Left ventricle myocardium superior (tissue), 1 donor: Measurements from ENCODE around the gene HGFAC. TPM values are rescaled to one million over a fixed set of nuclear protein-coding genes. Genes with fewer than 3 reads are reported as not detected.

Source experiments
- ATAC-seq: fragments of 200-7000 bp; cut with Tn5 transposase; one replicate; pipeline ENCODE4 v1.9.1; 2020; ENCODE audit warnings: mild to moderate bottlenecking, moderate library complexity
- DNase-seq: peaks from one replicate; pipeline ENCODE4 v3.0.0-alpha.2; 2020
- intact Hi-C: fragments of 100-400 bp; cut with micrococcal nuclease; formaldehyde crosslinking; loops from one replicate; pipeline ENCODE4 v1.11.0; 2022
- total RNA-seq: library from RNA; stranded (reverse); fragmentation: NEBNext Ultra II Directional; extraction: Animal tissue kit (Norgen Biotek cat#: 25700); gene quantifications from one replicate; pipeline ENCODE4 v1.2.1, GENCODE V29; 2021
- donor health status: DM: no; HTN: yes; CAD: no; lungs with severe emphysema.

The HGFAC gene
- total RNA-seq, 1 donor from 2014 or later, result 0.67 TPM

GRCh38 chr4:3466691-3467600 lies 25.2 kb downstream of the HGFAC start:
- DNase-seq, result peak; percentile 37

GRCh38 chr4:3467601-3468031 lies 25.8 kb downstream of the HGFAC start:
- ATAC-seq (no peak), DNase-seq (peak; percentile 23)

More at GRCh38 chr4:3466691-3467600, 25.2 kb downstream of the HGFAC start:
- intact Hi-C loops, result no loop called here
- peak; percentile 38 for ATAC-seq

GRCh38 chr4:3468154-3468553 lies 26.4 kb downstream of the HGFAC start:
- intact Hi-C loops, result no loop called here
- ATAC-seq (no peak), DNase-seq (peak; percentile 21)

More at GRCh38 chr4:3467601-3468031, 25.8 kb downstream of the HGFAC start:
- intact Hi-C loops, result no loop called here

GRCh38 chr4:3468804-3469203 lies 27.0 kb downstream of the HGFAC start:
- intact Hi-C loops, result no loop called here
- ATAC-seq, result no peak
- no peak for DNase-seq

- peak; percentile 66 for ATAC-seq
- peak; percentile 84 for DNase-seq
- intact Hi-C loops, result no loop called here
Measured at GRCh38 chr4:3469386-3470243, 27.8 kb downstream of the HGFAC start.

- DNase-seq (peak; percentile 30), ATAC-seq (no peak)
- intact Hi-C loops, result no loop called here
Measured at GRCh38 chr4:3470244-3471097, 28.7 kb downstream of the HGFAC start.

DNA sequence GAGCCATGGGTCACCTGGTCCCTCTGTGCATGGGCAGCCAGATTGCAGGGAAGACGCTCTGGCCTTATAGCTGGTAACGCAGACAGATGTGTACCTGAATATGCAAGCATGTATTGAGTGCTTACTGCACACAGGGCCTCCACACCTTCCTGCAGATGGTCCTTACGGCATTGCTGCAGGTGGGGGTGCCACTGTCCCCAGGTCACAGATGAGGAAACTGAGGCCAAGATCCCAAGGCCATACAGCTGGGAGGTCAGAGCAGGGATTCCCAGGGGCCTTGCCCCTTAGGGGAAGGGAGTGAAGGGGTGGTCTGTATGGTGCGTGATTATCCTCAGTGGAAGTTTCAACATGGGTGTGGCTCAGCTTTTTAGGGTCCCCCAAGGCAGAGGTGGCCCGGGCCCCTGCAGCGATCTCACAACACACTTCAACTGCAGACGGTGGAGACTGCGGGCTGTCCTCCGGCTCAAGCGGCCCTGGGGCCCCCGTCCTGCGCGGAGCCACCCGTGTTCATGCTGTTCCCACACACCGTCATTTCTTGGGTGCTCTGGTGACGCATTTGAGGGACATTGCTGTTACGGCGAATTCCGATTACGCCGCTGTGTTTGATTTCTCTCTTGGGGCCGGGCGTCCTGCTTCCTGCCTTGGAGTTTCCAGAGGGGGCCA lies 29.5 kb downstream of the HGFAC start:
- ATAC-seq, result no peak
- DNase-seq, result peak; percentile 22
- intact Hi-C loops, result no loop called here

GRCh38 chr4:3471886-3472285 lies 30.1 kb downstream of the HGFAC start:
- intact Hi-C loops, result no loop called here
- no peak for DNase-seq
- no peak for ATAC-seq

DNA sequence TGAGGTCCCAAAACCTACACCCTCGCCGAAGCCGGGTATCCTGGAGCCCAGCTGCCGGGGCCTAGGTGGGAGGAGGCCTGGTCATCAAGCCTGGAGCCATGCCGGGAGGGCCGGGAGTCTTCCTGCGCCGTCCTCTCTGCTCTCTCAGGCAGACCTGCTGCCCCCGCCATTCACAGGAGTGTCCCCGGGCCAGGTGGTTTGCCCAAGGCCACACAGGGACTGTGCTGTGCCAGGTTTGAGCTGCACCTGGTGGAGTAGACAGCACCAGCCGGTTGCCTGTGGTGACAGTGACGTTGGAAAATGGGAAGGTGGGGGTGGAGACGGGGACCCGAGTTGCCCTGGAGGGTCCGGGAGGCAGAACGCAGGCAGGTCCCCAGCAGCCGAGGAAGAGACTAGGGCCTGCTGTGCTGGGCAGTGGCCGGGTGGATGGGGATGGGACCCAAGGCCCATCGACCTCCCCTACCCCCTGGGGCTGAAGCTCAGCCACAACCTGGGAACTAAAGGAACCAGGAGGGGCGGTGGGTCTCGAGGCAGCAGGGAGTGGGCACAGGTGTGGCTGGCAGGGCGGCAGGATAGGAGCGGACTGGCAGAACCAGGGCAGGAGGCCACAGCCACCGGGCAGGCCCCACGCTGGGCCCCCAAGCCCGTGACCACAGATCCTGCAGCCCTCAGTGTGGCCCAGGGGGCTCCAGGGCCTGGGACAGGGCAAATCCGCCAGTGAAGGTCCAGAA lies 30.8 kb downstream of the HGFAC start:
- no peak for ATAC-seq
- peak; percentile 37 for DNase-seq
- intact Hi-C loops, result no loop called here

DNA sequence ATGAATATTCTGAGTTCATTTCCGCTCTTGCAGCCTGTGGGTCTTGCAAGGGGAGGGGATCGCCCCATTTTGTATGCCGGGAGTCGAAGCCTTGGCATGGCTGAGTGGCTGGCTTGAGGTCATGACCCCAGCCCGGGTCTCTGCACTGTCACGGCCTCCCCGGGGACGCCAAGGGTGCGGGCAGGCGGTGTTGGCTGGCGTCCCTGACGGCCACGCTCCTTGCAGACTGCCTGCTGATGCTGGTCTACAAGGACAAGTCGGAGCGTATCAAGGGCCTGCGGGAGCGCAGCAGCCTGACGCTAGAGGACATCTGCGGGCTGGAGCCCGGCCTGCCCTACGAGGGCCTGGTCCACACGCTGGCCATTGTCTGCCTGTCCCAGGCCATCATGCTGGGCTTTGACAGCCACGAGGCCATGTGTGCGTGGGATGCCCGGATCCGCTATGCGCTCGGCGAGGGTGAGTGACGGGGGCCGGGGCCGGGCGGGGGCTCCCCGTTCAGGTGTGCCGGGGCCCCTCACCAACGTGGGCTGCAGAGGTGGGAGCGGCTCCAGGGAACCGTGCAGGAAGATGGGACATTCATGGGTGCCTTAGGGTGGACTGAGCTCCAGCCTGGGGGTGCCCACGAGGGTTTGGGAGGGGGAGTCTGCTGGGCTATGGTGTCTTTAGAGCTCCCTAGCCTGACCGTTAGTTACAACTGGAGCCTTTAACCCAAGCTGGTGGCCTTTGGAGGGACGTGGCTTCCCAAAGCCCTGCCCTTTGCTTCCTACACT lies 31.6 kb downstream of the HGFAC start:
- intact Hi-C loops, result no loop called here
- ATAC-seq (peak; percentile 37), DNase-seq (peak; percentile 59)

- intact Hi-C loops, result no loop called here
- ATAC-seq (no peak), DNase-seq (peak; percentile 12)
Measured at GRCh38 chr4:3473996-3474765, 32.4 kb downstream of the HGFAC start.

GRCh38 chr4:3475041-3475712 lies 33.4 kb downstream of the HGFAC start:
- DNase-seq, result peak; percentile 28
- intact Hi-C loops, result no loop called here

GRCh38 chr4:3475713-3476260 lies 34.0 kb downstream of the HGFAC start:
- ATAC-seq (no peak), DNase-seq (peak; percentile 20)
- intact Hi-C loops, result no loop called here

More at GRCh38 chr4:3475041-3475712, 33.4 kb downstream of the HGFAC start:
- ATAC-seq, result no peak

DNA sequence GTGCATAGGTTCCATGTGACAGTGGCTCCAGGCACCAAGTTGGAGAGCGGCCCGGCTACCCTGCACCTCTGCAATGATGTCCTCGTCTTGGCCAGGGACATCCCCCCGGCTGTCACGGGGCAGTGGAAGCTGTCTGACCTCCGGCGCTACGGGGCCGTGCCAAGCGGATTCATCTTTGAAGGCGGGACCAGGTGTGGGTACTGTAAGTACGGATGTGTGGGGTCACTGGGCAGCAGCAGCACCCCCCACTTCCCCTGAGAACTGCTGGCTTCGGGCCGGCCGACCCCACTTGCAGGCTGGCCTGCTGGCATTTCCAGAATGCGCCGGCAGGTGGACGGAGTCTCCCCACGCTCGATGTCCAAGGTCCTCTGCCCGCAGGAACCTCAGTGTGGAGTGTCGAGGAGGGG lies 34.6 kb downstream of the HGFAC start:
- ATAC-seq (no peak), DNase-seq (peak; percentile 26)
- intact Hi-C loops, result no loop called here

DNA sequence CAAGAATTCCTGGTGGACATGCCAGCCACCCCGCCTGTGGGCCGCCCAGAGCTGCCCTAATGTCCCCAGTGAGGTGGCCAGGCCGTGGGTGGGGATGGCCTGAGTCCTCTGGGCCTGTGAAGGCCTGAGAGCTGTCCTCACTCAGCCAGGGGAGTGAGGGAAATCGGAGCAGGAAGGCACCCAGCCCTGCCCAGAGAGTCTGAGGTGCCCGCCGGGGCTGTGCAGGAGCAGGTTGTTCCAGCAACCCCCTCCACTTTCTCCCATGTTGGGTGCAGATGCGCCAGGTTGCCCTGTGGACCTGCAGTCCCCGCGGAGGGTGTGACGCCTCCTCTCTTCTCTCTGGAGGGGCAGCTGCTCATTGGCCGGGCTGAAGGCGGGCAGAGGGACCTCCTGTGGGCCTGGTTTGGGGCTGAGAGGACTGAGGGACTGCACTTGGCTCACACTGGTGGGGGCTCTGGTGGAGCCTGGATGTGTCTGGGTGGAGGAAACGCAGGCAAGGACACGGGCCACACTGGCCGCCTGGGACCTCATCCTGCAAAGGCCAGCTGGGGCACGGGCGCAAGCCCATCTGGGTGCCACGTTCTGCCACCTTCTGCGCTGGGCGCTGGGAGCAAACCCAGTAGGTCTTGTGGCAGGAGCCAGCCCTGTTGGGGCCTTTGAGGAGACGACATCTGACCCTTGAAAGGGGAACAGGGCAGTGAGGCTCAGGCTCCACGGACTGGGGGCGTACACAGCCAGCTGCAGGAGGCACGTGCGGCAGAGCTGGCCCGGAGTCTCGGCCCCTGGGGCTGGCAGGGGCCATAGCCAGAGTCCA lies 35.4 kb downstream of the HGFAC start:
- intact Hi-C loops, result no loop called here
- ATAC-seq (no peak), DNase-seq (peak; percentile 21)
